Activated CD8-positive, alpha-beta memory T cell treated with anti-CD3 and anti-CD28 coated beads for 24 hours (primary cell): Measurements from ENCODE around the gene SCAND1.
"Not testable (repeated sequence)": the region's sequence is repeated elsewhere in the genome, so short reads cannot be mapped to it uniquely, and the experiment has no call there.

Source experiments
- DNase-seq: peaks from one replicate; pipeline ENCODE4 v3.0.0-alpha.2; 2020

SCAND1 gene

GRCh38 chr20:35956616-35957015, 2.3 kb upstream of the SCAND1 start:
- no peak for DNase-seq

- no peak for DNase-seq
Observed at GRCh38 chr20:35954907-35955251, 577 bp upstream of the SCAND1 start.

- peak; percentile 87 for DNase-seq
Observed at GRCh38 chr20:35953387-35954199, 709 bp downstream of the SCAND1 start.

GRCh38 chr20:35952480-35953386, 1.6 kb downstream of the SCAND1 start:
- DNase-seq = no peak

GRCh38 chr20:35952080-35952479, 2.2 kb downstream of the SCAND1 start:
- not testable (repeated sequence) for DNase-seq

GRCh38 chr20:35950093-35950492, 4.2 kb downstream of the SCAND1 start:
- DNase-seq = no peak

GRCh38 chr20:35947907-35948306, 6.4 kb downstream of the SCAND1 start:
- DNase-seq = no peak

GRCh38 chr20:35947489-35947888, 6.8 kb downstream of the SCAND1 start:
- DNase-seq = no peak

- DNase-seq = no peak
Observed at GRCh38 chr20:35942243-35942642, 12.1 kb downstream of the SCAND1 start.

GRCh38 chr20:35941620-35942019, 12.7 kb downstream of the SCAND1 start:
- DNase-seq = no peak

- no peak for DNase-seq
Observed at GRCh38 chr20:35939264-35939663, 15.0 kb downstream of the SCAND1 start.

GRCh38 chr20:35934050-35934449, 20.3 kb downstream of the SCAND1 start:
- no peak for DNase-seq

GRCh38 chr20:35929301-35929700, 25.0 kb downstream of the SCAND1 start:
- no peak for DNase-seq

GRCh38 chr20:35920523-35920922, 33.8 kb downstream of the SCAND1 start:
- DNase-seq = no peak

- DNase-seq = no peak
Observed at GRCh38 chr20:35918021-35918420, 36.3 kb downstream of the SCAND1 start.

GRCh38 chr20:35917077-35917476, 37.2 kb downstream of the SCAND1 start:
- no peak for DNase-seq

GRCh38 chr20:35912881-35913280, 41.4 kb downstream of the SCAND1 start:
- no peak for DNase-seq

GRCh38 chr20:35910254-35910653, 44.0 kb downstream of the SCAND1 start:
- DNase-seq = no peak

- DNase-seq = no peak
Observed at GRCh38 chr20:35909796-35910195, 44.5 kb downstream of the SCAND1 start.

- DNase-seq = no peak
Observed at GRCh38 chr20:35909176-35909575, 45.1 kb downstream of the SCAND1 start.

- DNase-seq = no peak
Observed at GRCh38 chr20:35908007-35908406, 46.3 kb downstream of the SCAND1 start.

- DNase-seq = no peak
Observed at GRCh38 chr20:35907017-35907701, 47.1 kb downstream of the SCAND1 start.

- DNase-seq = no peak
Observed at GRCh38 chr20:35904982-35905663, 49.2 kb downstream of the SCAND1 start.
